ENCODE data around the gene PALLD.

The PALLD gene

DNA sequence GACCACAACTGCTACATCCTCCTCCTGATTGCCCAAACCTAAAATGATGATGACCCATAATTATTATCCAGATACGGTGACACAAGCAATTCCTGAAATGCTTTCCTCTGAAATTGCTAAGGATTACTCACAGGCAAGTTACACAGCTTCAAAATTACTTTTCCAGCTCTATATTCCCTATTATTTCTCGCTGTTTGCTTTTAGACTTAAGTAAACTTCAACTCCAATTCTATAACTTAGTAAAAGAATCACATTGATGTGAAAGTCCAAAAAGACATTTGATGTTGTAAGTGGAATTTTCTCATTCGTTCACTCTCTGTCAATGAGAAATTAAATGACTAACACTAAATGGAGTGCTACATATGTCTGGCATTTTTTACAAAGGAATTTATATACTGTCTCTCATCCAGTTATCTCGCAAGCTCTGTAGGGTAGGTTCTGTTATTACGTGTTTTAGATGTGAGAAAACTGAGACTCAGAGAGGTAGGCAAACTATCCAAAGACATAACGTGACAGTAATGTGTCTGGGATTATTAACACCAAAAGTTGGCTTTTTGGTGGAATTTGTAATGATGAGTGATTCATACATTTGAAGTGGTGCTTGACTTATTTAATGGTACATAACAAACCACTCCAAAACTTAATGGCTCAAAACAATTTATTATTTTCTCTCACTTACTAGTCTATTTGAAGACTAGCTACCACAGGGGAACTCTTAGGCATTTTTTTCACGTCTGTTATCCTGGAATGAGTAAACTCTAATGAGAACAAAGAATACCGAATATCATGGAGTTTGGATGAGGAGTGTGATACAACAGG lies 31.5 kb downstream of the PALLD start:
- no peak for DNase-seq

- no peak for DNase-seq
Observed at GRCh38 chr4:168529257-168529656, 32.4 kb downstream of the PALLD start.

- no peak for DNase-seq
Observed at GRCh38 chr4:168531305-168531704, 34.5 kb downstream of the PALLD start.

- no peak for DNase-seq
Observed at GRCh38 chr4:168534535-168534934, 37.7 kb downstream of the PALLD start.

DNA sequence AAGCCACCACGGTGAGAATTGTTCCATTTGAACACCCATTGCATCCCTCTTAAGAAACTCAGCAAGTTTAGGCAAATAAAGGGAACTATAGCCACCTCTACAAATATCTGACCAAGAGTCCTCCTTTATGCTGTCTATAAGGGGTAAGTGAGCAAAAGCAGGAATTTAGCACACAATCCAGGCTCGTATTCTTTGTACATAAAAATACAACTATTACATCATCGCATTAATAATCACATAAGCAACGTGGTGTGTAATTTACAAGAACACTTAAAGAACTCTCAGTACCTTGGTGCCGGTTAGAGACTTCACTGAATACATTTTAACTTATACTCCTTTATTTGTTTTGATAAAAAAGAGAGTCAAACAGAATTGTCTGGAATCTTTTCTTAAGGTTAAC lies 38.8 kb downstream of the PALLD start:
- DNase-seq = no peak

GRCh38 chr4:168536448-168536847 lies 39.6 kb downstream of the PALLD start:
- no peak for DNase-seq

GRCh38 chr4:168537086-168537485 lies 40.2 kb downstream of the PALLD start:
- no peak for DNase-seq

GRCh38 chr4:168537571-168537970 lies 40.7 kb downstream of the PALLD start:
- no peak for DNase-seq

- DNase-seq = no peak
Observed at GRCh38 chr4:168538632-168539031, 41.8 kb downstream of the PALLD start.

DNA sequence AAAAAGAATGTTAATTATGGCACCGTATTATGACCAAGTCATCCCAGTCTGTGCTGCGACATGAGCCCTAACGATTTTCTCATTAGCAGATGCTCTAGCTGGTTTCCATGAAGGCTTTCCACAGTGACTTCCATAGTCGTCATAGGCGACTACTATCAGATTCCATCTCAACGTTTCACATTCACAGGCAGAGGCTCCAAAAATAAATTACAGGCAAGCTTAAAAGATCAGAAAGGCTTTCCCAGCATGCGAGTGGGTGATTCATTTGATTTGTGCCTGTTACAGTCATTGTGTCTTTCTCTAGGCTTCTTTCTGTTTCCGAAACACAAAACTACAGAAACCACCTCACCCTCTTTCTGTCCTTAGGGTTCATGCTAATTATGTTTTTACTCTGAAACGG lies 43.2 kb downstream of the PALLD start:
- DNase-seq = no peak

DNA sequence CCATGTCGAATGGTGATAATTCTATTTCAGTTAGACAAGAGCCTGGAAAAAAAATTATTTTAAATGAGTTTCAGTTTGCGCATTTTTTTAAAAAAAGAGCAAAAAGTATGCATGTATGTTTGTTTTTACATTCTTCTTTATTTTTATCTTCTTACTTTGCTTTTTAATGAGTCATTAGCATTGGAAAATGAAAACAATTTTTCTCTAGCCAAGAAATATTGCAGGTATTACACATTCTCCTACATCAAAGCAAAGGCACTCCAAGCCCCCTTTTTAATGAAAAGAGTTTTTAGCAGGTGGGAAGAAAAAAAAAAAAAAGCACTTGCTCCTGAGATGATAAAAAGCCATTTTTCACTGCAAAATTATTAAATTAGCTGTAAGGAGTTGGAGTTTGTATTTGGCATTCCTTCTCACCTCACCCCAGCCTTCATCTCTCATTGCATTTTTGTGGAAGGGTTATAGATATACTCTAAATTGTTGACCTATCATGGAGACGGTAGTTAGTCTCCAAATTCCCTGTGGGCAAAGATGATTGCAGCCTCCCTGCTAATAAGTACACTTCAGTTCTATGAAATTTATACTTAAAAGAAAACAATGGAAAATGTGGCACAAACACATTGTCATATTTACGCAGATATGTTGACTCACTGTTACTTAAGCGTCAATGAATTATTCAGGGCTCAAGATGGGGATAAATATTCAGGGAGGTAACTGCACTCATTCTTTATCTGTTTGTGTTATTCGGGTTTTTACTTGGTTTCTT lies 43.8 kb downstream of the PALLD start:
- no peak for DNase-seq

DNA sequence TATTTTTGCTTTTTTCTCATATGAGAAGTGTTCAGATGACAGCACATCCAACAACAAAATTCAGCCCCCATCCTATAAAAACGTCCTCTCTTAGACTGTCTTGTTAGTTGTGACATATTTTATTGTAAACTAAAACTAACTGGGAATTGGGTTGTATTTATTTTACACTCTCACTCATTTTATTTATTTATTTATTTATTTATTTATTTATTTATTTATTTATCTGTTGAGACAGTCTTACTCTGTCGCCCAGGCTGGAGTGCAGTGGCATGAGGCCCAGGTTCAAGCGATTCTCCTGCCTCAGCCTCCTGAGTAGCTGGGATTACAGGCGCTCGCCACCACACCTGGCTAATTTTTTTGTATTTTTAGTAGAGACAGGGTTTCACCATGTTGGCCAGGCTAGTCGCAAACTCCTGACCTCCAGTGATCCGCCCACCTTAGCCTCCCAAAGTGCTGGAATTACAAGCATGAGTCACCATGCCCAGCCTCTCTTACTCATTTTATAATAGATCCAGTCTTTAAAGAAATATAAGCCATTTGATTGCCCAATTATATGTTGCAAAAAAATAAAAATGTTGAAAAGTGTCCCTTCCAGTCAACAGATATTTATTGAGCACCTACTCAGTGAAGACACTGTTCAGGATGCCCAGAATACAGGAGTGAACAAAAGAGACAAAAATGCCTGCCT lies 44.6 kb downstream of the PALLD start:
- no peak for DNase-seq

DNA sequence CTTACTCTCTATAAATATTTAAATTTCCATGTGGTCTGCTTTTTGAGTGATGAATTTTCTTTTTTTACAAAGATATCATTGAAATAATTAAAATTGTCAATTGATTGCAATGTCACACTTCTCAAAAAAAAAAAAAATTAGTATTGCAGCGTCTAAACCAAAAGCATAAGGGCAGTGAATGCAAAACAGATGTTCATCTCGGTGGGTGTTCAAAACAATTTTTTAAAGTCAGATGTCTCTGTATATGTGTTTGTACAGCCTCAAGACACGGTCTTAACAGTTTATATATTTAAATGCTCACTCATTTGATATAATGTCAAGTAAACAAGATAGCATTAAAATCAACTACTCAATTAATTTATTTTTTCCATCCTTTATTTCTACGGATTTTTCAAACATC lies 52.3 kb downstream of the PALLD start:
- DNase-seq = no peak

DNA sequence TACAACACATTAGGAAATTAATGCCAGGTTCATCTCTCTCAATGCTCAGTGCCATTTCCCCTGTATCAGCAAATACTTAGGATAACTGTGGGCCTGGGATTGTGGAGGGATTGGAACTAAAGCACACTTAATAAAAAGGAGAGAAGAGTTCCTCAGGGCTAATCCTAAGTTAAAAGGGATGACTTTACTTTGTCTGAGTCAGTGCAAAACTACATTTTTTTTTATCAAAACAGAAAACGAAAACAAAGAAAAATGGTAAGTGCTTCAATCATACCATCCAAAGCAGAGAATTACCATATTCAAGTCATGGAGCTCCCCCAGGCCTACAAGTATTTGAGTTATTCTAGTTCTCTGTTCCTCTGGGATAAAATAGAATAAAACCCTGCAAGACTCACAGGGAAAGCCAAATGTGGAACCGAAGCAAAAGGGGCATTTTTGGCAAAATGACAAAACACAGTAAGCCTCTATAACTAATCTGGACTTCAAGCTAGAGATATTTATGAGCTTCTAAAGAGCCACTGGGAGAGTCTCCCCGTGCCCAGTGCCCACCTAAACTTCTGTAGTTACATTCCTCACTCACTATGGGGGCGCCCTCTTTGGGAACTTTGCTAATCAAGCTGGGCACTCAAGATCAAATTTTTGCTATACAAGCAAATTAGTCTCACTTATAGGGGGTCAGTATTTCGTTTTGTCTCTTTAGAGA lies 53.4 kb downstream of the PALLD start:
- DNase-seq = no peak

- DNase-seq = no peak
Observed at GRCh38 chr4:168551211-168551610, 54.4 kb downstream of the PALLD start.

- no peak for DNase-seq
Observed at GRCh38 chr4:168551945-168552695, 55.3 kb downstream of the PALLD start.

DNA sequence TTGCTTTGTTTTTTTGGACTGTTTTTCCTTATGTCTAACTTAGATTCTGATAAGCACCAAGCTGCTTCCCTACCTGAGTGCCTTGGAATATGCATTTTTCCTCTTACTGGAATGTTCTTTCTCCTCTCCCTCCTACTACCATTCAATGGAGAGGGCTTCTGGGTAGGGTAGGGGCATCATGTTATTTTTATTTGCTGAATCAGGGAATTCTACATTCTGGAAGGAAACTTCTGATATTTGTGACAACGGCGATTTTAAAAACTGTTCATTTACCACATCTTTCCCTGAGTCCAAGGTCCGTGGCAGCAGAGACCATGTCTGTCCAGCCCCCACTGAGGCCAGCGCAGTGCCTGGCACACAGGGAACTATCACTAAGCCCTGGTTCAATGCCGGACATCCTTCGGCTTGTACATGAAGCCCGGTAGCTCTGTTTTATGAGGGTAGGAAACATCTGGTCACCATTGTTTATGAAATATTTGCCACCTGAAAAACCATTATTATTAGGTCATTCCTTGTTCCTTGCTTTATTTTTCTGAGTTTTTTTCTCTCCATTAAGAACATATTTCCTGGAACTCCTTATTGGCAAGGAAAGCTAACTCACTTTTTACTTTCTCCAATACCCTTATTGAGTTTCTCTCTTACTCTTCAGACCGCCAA lies 57.0 kb downstream of the PALLD start:
- DNase-seq = no peak

- DNase-seq = no peak
Observed at GRCh38 chr4:168555437-168555836, 58.6 kb downstream of the PALLD start.

- no peak for DNase-seq
Observed at GRCh38 chr4:168557658-168558057, 60.8 kb downstream of the PALLD start.

DNA sequence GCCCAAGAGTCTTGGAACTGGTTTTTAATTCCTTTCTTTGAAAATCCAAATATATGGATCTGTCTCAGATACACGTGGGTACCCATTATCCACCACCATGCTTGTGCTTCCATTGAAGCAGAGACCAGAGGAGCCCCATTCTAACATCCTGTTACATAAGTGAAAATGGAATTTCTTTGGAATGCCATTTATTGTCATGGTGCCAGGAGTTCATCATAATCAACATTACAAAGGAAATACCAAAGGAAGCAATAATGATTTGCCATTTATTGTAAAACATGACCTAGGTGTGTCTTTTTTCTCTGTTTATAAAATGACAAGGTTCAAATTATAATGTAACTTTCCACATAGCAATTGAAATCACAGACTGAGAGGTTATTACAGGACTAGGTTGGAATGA lies 61.7 kb downstream of the PALLD start:
- DNase-seq = no peak
